K562 (cell line): ENCODE results near the gene FGFRL1. TPM values are rescaled to one million over a fixed set of nuclear protein-coding genes. Genes with fewer than 3 reads are reported as not detected.

ENCODE experiments used
- HDAC1 ChIP-seq, 2 experiments: fragments of 450-650 bp; IDR thresholded peaks; 2 replicates each; pipeline ENCODE4 v1.6.1; 2016 to 2017; ENCODE audit warnings: inconsistent platforms in 1 of 2, mild to moderate bottlenecking in 1 of 2, moderate library complexity in 1 of 2
- MAZ ChIP-seq, 2 experiments: fragments of 450-650 bp in 1 of 2; sonication (generic) in 1 of 2; formaldehyde crosslinking; IDR thresholded peaks in 1 of 2; conservative IDR thresholded peaks in 1 of 2; 2 replicates each; pipeline versions ENCODE4 v1.4.0 to v1.5.0; 2020; ENCODE audit warnings: mild to moderate bottlenecking in 1 of 2, missing genetic modification reagents in 1 of 2
- NR4A1 ChIP-seq, 2 experiments: fragments of 250-450 bp in 1 of 2; fragments of 450-650 bp in 1 of 2; sonication (Bioruptor Pico) in 1 of 2; IDR thresholded peaks; 2 replicates each; pipeline versions ENCODE4 v1.4.0 to v1.6.1; 2016 to 2020; ENCODE audit warnings: mild to moderate bottlenecking in 2 of 2, missing compliant biosample characterization in 1 of 2, missing genetic modification characterization in 1 of 2, moderate library complexity in 1 of 2
- RBFOX2 ChIP-seq: fragments of 200-400 bp; formaldehyde crosslinking; IDR thresholded peaks from 2 replicates; pipeline ENCODE4 v1.6.1; 2017; ENCODE audit warnings: low read depth, mild to moderate bottlenecking, low read length, moderate library complexity
- TEAD1 ChIP-seq, 2 experiments: fragments of 450-650 bp in 1 of 2; sonication (generic) in 1 of 2; formaldehyde crosslinking; IDR thresholded peaks; 2 replicates each; pipeline versions ENCODE4 v1.4.0 to v1.8.0; 2020 to 2022; ENCODE audit warnings: mild to moderate bottlenecking in 2 of 2, missing genetic modification reagents in 1 of 2
- YY1 ChIP-seq, 3 experiments: IDR thresholded peaks; 2 replicates each; pipeline ENCODE4 v1.6.1; 2011; ENCODE audit warnings: low read length in 2 of 3, mild to moderate bottlenecking in 2 of 3, moderate library complexity in 2 of 3, borderline replicate concordance in 1 of 3, control low read depth in 1 of 3, low read depth in 1 of 3; ENCODE audit not compliant: insufficient read depth in 3 of 3, insufficient replicate concordance in 2 of 3, control insufficient read depth in 1 of 3, insufficient read length in 1 of 3; ENCODE audit errors: extremely low read depth in 1 of 3
- polyA plus RNA-seq, 8 experiments: library from polyadenylated mRNA; depleted of rRNA in 4 of 8; stranded (reverse) in 5 of 8; unstranded in 3 of 8; fragments of >200 nt; fragmentation: Nextera tagmentation in 2 of 8; fragmentation: Illumina TruSeq in 1 of 8; extraction: Ambion mirVana in 2 of 8; extraction: Trizol in 1 of 8; gene quantifications; 2 replicates each; pipeline versions ENCODE4 v1.2.1 to v1.2.3, GENCODE V29; 2011 to 2014; ENCODE audit warnings: inconsistent platforms in 1 of 8, missing spikeins in 1 of 8
- total RNA-seq, 7 experiments: library from RNA; depleted of rRNA in 6 of 7; stranded (reverse); fragments of >200 nt in 6 of 7; fragmentation: Illumina TruSeq in 2 of 7; extraction: Trizol in 2 of 7; gene quantifications; 2 replicates each; pipeline versions ENCODE4 v1.2.1 to v1.2.3, GENCODE V29; 2011 to 2021; ENCODE audit warnings: low replicate concordance in 1 of 7
- TF ChIP-seq, protein P1 (sequence below): sonication (generic); formaldehyde crosslinking; IDR thresholded peaks from 2 replicates; pipeline ENCODE4 v1.8.1; 2023; ENCODE audit warnings: missing genetic modification reagents, mild to moderate bottlenecking, borderline replicate concordance
- TF ChIP-seq, protein P2 (sequence below), 3 experiments: fragments of 200-800 bp in 1 of 3; sonication (Bioruptor generic) in 1 of 3; sonication (generic) in 1 of 3; formaldehyde crosslinking in 1 of 3; IDR thresholded peaks; 2 replicates each; pipeline versions ENCODE4 v1.6.1 to v1.8.0; 2016 to 2022; ENCODE audit warnings: mild to moderate bottlenecking in 2 of 3, missing compliant biosample characterization in 2 of 3, missing genetic modification characterization in 2 of 3, missing genetic modification reagents in 1 of 3
- TF ChIP-seq, protein P3 (sequence below), 2 experiments: fragments of 250-450 bp in 1 of 2; fragments of 450-650 bp in 1 of 2; sonication (Bioruptor Pico) in 1 of 2; IDR thresholded peaks; 2 replicates each; pipeline versions ENCODE4 v1.6.1 to v1.8.0; 2016 to 2021; ENCODE audit warnings: mild to moderate bottlenecking in 2 of 2, moderate library complexity in 2 of 2, missing compliant biosample characterization in 1 of 2, missing genetic modification characterization in 1 of 2
- TF ChIP-seq, protein P4 (sequence below): IDR thresholded peaks from 3 replicates; pipeline ENCODE4 v1.6.1; 2011; ENCODE audit warnings: borderline replicate concordance, mild to moderate bottlenecking; ENCODE audit not compliant: insufficient read length, insufficient read depth
- TF ChIP-seq, protein P5 (sequence below): fragments of 200-800 bp; sonication (Bioruptor generic); IDR thresholded peaks from 2 replicates; pipeline ENCODE4 v1.6.1; 2017; ENCODE audit warnings: missing genetic modification characterization, missing compliant biosample characterization

FGFRL1 gene
- total and polyA plus RNA-seq, 9 of the 15 experiments (the other 6 are each of a cell fraction or from before 2014, with no cell fraction given) = 0.34 to 49.9 (median 14.6) TPM

DNA sequence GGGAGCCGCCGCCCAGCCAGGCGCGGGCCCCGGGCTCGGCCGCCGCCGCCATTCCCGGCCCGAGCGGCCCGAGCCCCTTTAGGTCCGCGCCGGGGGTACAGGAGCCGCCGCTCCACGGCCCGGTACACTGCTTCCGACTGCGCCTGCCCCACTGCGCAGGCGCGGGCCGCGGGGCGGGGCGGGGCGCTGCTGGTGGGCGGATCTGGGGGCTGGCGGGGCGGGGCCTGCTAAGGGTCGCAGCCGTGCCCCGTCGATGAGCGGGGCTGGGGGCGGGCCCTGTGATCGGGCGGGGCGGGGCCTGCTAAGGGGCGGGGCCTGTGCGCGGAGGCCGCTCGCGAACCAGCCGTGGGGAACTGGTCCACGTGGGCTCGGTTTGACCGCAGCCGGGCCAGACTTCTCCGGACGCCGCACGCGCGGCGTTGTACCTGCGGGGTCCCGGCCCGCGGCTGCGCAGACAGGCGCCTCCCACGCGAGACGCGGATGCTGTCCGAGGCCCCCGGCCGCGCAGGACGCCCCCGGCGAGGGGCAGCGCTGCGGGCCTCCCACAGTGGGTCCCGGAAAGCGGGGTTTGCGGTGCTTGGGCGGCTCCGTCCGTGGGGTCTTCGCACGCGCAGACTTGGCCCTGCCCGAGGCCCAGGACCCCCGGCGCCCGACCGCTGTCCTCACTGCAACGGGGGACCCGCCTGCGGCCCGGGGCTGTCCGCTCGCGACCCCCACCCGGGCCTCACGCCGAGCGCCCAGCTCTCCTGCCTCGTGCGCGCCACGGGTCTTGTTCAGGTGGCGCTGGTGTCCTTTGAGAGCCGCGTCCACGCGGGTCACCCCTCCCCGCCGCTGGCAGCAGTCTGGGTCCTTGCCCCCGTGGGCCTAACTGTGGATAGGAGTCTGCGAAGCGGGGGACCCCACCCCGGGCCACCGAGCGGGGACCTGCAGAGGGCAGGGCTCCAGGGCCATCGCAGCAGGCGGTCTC is 37.7 kb upstream of the FGFRL1 start, which contains the start of gene DGKQ (continued):
- TF ChIP-seq TEAD1 (CRISPR knock-in tag; IDR thresholded peaks at IDR 0.05) = 0 out of 4 replicates have a peak, but pooled peaks of 1 of the 2 experiments have one; percentile 43
- TF ChIP-seq, protein P1, sequence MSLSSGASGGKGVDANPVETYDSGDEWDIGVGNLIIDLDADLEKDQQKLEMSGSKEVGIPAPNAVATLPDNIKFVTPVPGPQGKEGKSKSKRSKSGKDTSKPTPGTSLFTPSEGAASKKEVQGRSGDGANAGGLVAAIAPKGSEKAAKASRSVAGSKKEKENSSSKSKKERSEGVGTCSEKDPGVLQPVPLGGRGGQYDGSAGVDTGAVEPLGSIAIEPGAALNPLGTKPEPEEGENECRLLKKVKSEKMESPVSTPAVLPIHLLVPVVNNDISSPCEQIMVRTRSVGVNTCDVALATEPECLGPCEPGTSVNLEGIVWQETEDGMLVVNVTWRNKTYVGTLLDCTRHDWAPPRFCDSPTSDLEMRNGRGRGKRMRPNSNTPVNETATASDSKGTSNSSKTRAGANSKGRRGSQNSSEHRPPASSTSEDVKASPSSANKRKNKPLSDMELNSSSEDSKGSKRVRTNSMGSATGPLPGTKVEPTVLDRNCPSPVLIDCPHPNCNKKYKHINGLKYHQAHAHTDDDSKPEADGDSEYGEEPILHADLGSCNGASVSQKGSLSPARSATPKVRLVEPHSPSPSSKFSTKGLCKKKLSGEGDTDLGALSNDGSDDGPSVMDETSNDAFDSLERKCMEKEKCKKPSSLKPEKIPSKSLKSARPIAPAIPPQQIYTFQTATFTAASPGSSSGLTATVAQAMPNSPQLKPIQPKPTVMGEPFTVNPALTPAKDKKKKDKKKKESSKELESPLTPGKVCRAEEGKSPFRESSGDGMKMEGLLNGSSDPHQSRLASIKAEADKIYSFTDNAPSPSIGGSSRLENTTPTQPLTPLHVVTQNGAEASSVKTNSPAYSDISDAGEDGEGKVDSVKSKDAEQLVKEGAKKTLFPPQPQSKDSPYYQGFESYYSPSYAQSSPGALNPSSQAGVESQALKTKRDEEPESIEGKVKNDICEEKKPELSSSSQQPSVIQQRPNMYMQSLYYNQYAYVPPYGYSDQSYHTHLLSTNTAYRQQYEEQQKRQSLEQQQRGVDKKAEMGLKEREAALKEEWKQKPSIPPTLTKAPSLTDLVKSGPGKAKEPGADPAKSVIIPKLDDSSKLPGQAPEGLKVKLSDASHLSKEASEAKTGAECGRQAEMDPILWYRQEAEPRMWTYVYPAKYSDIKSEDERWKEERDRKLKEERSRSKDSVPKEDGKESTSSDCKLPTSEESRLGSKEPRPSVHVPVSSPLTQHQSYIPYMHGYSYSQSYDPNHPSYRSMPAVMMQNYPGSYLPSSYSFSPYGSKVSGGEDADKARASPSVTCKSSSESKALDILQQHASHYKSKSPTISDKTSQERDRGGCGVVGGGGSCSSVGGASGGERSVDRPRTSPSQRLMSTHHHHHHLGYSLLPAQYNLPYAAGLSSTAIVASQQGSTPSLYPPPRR (CRISPR knock-in tag) = no peak
- TF ChIP-seq MAZ (CRISPR knock-in tag; conservative IDR thresholded peaks at IDR 0.05 in 1 of 2, IDR thresholded peaks at IDR 0.05 in 1 of 2) = peak in 1 of 2 experiments; percentile 50; a peak in 2 of 4 replicates
- TF ChIP-seq, protein P2, sequence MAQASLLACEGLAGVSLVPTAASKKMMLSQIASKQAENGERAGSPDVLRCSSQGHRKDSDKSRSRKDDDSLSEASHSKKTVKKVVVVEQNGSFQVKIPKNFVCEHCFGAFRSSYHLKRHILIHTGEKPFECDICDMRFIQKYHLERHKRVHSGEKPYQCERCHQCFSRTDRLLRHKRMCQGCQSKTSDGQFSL (CRISPR knock-in tag; IDR thresholded peaks at IDR 0.05) = no peak
- TF ChIP-seq, protein P2 (tag; IDR thresholded peaks at IDR 0.05) = no peak
- peak; percentile 79 for TF ChIP-seq RBFOX2
- TF ChIP-seq HDAC1 (IDR thresholded peaks at IDR 0.05) = 0 out of 4 replicates have a peak, but pooled peaks of 1 of the 2 experiments have one; percentile 28
- TF ChIP-seq, protein P3, sequence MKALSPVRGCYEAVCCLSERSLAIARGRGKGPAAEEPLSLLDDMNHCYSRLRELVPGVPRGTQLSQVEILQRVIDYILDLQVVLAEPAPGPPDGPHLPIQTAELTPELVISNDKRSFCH (CRISPR knock-in tag; IDR thresholded peaks at IDR 0.05) = no peak
- TF ChIP-seq, protein P3 (tag; IDR thresholded peaks at IDR 0.05) = no peak
- TF ChIP-seq YY1 (IDR thresholded peaks at IDR 0.05; ENCODE audit: borderline replicate concordance in 1 of 3, control insufficient read depth in 1 of 3, extremely low read depth in 1 of 3, insufficient read depth in 3 of 3, insufficient read length in 1 of 3, insufficient replicate concordance in 2 of 3, low read depth in 1 of 3, low read length in 2 of 3) = peak in 1 of 3 experiments; percentile 40
- TF ChIP-seq NR4A1 (CRISPR knock-in tag; IDR thresholded peaks at IDR 0.05) = no peak; the same call in 1 of the 2 replicates
- 0 out of 2 replicates have a peak, but pooled peaks have one; percentile 28 for TF ChIP-seq NR4A1 (tag; IDR thresholded peaks at IDR 0.05)
- TF ChIP-seq, protein P4, sequence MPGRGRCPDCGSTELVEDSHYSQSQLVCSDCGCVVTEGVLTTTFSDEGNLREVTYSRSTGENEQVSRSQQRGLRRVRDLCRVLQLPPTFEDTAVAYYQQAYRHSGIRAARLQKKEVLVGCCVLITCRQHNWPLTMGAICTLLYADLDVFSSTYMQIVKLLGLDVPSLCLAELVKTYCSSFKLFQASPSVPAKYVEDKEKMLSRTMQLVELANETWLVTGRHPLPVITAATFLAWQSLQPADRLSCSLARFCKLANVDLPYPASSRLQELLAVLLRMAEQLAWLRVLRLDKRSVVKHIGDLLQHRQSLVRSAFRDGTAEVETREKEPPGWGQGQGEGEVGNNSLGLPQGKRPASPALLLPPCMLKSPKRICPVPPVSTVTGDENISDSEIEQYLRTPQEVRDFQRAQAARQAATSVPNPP = no peak
- TF ChIP-seq, protein P5, sequence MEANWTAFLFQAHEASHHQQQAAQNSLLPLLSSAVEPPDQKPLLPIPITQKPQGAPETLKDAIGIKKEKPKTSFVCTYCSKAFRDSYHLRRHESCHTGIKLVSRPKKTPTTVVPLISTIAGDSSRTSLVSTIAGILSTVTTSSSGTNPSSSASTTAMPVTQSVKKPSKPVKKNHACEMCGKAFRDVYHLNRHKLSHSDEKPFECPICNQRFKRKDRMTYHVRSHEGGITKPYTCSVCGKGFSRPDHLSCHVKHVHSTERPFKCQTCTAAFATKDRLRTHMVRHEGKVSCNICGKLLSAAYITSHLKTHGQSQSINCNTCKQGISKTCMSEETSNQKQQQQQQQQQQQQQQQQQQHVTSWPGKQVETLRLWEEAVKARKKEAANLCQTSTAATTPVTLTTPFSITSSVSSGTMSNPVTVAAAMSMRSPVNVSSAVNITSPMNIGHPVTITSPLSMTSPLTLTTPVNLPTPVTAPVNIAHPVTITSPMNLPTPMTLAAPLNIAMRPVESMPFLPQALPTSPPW (CRISPR knock-in tag) = peak; percentile 77
